ENCODE data around the gene BRSK1.

Gene BRSK1

GRCh38 chr19:55270172-55270942, 13.4 kb upstream of the BRSK1 start:
- Mint-ChIP-seq H3K4me3 (no peak overlapping the region), H3K27ac (ENCODE audit: low read depth) (no peak overlapping the region), H3K27me3 (no peaks in the 10 kb centered on the region), H3K36me3 (ENCODE audit: insufficient read depth) (peaks cover 27% of the 10 kb centered on the region), H3K4me1 (peaks cover 8% of the 10 kb centered on the region), H3K9me3 (peaks cover 6% of the 10 kb centered on the region)
- no peak for DNase-seq (ENCODE audit: low spot score in 2 of 2)
- ATAC-seq (replicated peaks; ENCODE audit: extremely low read depth, poor library complexity, severe bottlenecking), result no peak

DNA sequence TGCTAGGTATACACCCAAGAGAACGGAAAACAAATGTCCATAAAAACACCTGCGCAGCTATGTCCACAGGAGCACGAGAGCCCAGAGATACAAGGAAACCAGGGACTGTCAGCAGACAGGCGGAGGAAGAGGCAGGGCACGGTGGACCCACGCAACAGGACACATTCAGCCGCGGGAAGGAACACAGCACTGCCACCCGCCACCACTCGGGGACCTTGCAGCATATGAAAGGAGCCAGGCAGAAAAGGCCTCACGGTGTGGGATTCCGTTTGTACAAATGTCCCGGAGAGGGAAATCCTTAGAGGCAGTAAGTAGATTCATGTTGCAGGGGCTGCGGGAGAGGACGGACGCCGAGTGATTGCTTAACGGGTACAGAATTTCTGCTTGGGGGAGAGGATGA, 11.7 kb upstream of the BRSK1 start:
- ATAC-seq (replicated peaks; ENCODE audit: extremely low read depth, poor library complexity, severe bottlenecking), result no peak

GRCh38 chr19:55273978-55274707, 9.7 kb upstream of the BRSK1 start:
- peak overlapping the region; percentile 67 for H3K27ac Mint-ChIP-seq (ENCODE audit: low read depth)
- DNase-seq (ENCODE audit: low spot score in 2 of 2) (no peak), ATAC-seq (replicated peaks; ENCODE audit: extremely low read depth, poor library complexity, severe bottlenecking) (no peak)
- H3K27me3 Mint-ChIP-seq, result no peaks in the 10 kb centered on the region
- H3K4me3 Mint-ChIP-seq, result no peak overlapping the region
- H3K4me1 Mint-ChIP-seq, result peaks cover 19% of the 10 kb centered on the region
- no peaks in the 10 kb centered on the region for H3K9me3 Mint-ChIP-seq
- H3K36me3 Mint-ChIP-seq (ENCODE audit: insufficient read depth), result peaks cover 24% of the 10 kb centered on the region

More for the DNA sequence above, 11.7 kb upstream of the BRSK1 start:
- no peak overlapping the region for H3K4me3 Mint-ChIP-seq
- DNase-seq (ENCODE audit: low spot score in 2 of 2), result no peak
- H3K27ac Mint-ChIP-seq (ENCODE audit: low read depth), result peak overlapping the region; percentile 32
- no peaks in the 10 kb centered on the region for H3K9me3 Mint-ChIP-seq
- peaks cover 23% of the 10 kb centered on the region for H3K36me3 Mint-ChIP-seq (ENCODE audit: insufficient read depth)
- no peaks in the 10 kb centered on the region for H3K27me3 Mint-ChIP-seq
- peaks cover 12% of the 10 kb centered on the region for H3K4me1 Mint-ChIP-seq

DNA sequence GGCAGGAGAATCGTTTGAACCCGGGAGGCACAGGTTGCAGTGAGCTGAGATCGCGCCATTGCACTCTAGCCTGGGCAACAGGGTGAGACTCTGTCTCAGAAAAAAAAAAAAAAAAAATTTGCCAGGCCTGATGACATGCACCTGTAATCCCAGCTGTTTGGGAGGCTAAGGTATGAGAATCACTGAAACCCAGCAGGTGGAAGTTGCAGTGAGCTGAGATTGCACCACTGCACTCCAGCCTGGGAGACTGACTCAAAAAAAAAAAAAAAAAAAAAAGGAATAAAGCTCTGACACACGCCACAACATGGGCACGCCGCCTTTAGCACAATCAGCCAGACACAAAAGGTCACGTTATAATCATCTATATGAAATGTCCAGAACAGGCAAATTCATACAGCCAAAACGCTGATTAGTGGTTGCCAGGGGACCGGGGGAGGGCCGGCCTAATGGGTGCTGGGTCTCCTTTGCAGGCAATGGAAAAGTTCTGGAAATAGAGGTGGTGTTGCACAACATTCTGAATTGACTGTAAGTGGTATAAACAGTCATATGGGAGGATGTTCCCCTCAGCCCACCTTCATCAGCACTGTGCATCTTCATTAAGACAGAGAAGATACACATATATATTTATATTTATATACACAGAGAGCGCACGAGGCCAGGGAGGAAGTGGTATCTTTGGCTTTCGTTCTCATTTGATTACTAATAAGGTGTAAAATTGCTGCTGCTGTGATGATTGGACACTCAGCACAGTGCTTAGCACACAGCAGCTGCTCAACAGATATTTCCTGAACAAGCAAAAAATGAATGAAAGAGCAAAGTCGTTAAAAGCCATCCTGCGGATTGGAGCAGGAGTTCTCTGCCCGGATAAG, 7.7 kb upstream of the BRSK1 start:
- Mint-ChIP-seq H3K4me1 (peaks cover 38% of the 10 kb centered on the region), H3K36me3 (ENCODE audit: insufficient read depth) (peaks cover 33% of the 10 kb centered on the region), H3K27ac (ENCODE audit: low read depth) (peak overlapping the region; percentile 91), H3K27me3 (no peaks in the 10 kb centered on the region), H3K9me3 (no peaks in the 10 kb centered on the region), H3K4me3 (peak overlapping the region; percentile 68)
- ATAC-seq (replicated peaks; ENCODE audit: extremely low read depth, poor library complexity, severe bottlenecking), result peak; percentile 74
- DNase-seq (ENCODE audit: low spot score in 2 of 2), result peak in 1 of 2 donors; percentile 42

GRCh38 chr19:55276720-55277430, 6.9 kb upstream of the BRSK1 start:
- Mint-ChIP-seq H3K4me3 (peak overlapping the region; percentile 68), H3K27ac (ENCODE audit: low read depth) (peak overlapping the region; percentile 91)

DNA sequence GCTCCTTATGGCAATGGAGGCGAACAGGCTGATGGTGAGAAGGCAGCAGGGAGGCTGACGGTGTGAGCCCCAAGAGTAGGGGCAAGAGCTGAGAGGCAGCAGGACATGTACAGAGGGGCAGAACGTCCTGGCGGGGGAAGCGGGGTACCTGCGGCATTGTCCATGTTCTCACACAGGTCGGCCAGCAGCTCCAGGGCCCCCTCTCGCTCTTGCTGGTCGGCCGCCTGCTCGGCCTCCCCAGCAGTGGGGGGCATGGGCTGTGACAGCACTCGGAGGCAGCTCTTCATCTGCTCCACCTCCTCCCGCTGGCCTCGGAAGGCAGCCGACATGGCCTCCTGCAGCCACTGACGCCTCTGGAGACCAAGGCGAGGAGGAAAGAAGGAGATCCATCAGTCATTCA, 6.3 kb upstream of the BRSK1 start:
- DNase-seq (ENCODE audit: low spot score in 2 of 2) (no peak), ATAC-seq (replicated peaks; ENCODE audit: extremely low read depth, poor library complexity, severe bottlenecking) (no peak)
- H3K36me3 Mint-ChIP-seq (ENCODE audit: insufficient read depth), result peaks cover 25% of the 10 kb centered on the region
- H3K9me3 Mint-ChIP-seq, result no peaks in the 10 kb centered on the region
- peak overlapping the region; percentile 68 for H3K4me3 Mint-ChIP-seq
- H3K27me3 Mint-ChIP-seq, result no peaks in the 10 kb centered on the region
- H3K4me1 Mint-ChIP-seq, result peaks cover 43% of the 10 kb centered on the region
- peak overlapping the region; percentile 91 for H3K27ac Mint-ChIP-seq (ENCODE audit: low read depth)

More at GRCh38 chr19:55276720-55277430, 6.9 kb upstream of the BRSK1 start:
- ATAC-seq (replicated peaks; ENCODE audit: extremely low read depth, poor library complexity, severe bottlenecking) (peak; percentile 56), DNase-seq (ENCODE audit: low spot score in 2 of 2) (no peak)
- Mint-ChIP-seq H3K9me3 (no peaks in the 10 kb centered on the region), H3K36me3 (ENCODE audit: insufficient read depth) (peaks cover 28% of the 10 kb centered on the region), H3K4me1 (peaks cover 43% of the 10 kb centered on the region), H3K27me3 (no peaks in the 10 kb centered on the region)

DNA sequence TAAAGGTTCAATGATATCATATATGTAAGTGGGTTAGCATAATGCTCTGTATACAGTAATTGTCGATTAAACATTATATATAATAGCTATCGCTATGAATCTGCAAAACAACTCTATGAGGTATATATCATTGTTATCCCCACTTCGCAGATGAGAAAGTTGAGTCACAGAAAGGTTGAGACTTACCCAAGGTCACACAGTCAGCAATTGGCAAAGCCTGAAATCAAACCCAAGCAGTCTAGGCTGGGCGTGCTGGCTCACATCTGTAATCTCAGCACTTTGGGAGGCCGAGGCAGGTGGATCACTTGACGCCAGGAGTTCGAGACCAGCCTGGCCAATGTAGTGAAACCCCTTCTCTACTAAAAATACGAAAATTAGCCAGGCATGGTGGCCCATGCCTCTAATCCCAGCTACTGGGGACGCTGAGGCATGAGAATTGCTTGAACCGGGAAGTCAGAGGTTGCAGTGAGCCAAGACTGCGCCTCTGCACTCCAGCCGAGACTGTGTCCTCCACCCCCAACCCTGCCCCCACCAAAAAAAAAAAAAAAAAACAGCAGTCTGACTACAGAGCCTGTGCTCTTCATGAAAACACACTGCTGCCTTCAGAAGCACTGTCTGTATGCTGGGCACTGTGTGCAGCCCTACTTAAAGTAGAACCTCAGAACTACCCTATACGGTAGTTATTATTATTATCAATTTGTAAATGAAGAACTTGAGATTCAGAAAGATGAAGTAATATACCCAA, 5.2 kb upstream of the BRSK1 start:
- H3K9me3 Mint-ChIP-seq, result no peaks in the 10 kb centered on the region
- no peaks in the 10 kb centered on the region for H3K27me3 Mint-ChIP-seq
- peaks cover 53% of the 10 kb centered on the region for H3K4me1 Mint-ChIP-seq
- H3K27ac Mint-ChIP-seq (ENCODE audit: low read depth), result peak overlapping the region; percentile 100
- DNase-seq (ENCODE audit: low spot score in 2 of 2), result no peak
- H3K4me3 Mint-ChIP-seq, result peak overlapping the region; percentile 99
- peaks cover 23% of the 10 kb centered on the region for H3K36me3 Mint-ChIP-seq (ENCODE audit: insufficient read depth)
- no peak for ATAC-seq (replicated peaks; ENCODE audit: extremely low read depth, poor library complexity, severe bottlenecking)

GRCh38 chr19:55279340-55279739, 4.5 kb upstream of the BRSK1 start:
- ATAC-seq (replicated peaks; ENCODE audit: extremely low read depth, poor library complexity, severe bottlenecking), result no peak
- no peak for DNase-seq (ENCODE audit: low spot score in 2 of 2)
- H3K36me3 Mint-ChIP-seq (ENCODE audit: insufficient read depth), result peaks cover 22% of the 10 kb centered on the region
- H3K27ac Mint-ChIP-seq (ENCODE audit: low read depth), result peak overlapping the region; percentile 100
- peaks cover 55% of the 10 kb centered on the region for H3K4me1 Mint-ChIP-seq
- peak overlapping the region; percentile 99 for H3K4me3 Mint-ChIP-seq
- no peaks in the 10 kb centered on the region for H3K27me3 Mint-ChIP-seq
- H3K9me3 Mint-ChIP-seq, result no peaks in the 10 kb centered on the region

GRCh38 chr19:55279770-55280643, 3.8 kb upstream of the BRSK1 start, which contains the start of gene HSPBP1:
Gene HSPBP1, minus strand, starts transcription at chr19:55280110. Its CDS starts 502 bp downstream, at chr19:55279608.
- peak within 1 kb of the TSS; percentile 100 for H3K27ac Mint-ChIP-seq (ENCODE audit: low read depth)
- H3K9me3 Mint-ChIP-seq, result no peaks in the 10 kb centered on the region
- no peaks in the 10 kb centered on the region for H3K27me3 Mint-ChIP-seq
- H3K4me1 Mint-ChIP-seq, result peaks cover 55% of the 10 kb centered on the region
- ATAC-seq (replicated peaks; ENCODE audit: extremely low read depth, poor library complexity, severe bottlenecking), result peak; percentile 75
- peak; percentile 94 to 96 for DNase-seq (ENCODE audit: low spot score in 2 of 2)
- H3K4me3 Mint-ChIP-seq, result peak within 1 kb of the TSS; percentile 99
- peaks cover 19% of the 10 kb centered on the region for H3K36me3 Mint-ChIP-seq (ENCODE audit: insufficient read depth)

DNA sequence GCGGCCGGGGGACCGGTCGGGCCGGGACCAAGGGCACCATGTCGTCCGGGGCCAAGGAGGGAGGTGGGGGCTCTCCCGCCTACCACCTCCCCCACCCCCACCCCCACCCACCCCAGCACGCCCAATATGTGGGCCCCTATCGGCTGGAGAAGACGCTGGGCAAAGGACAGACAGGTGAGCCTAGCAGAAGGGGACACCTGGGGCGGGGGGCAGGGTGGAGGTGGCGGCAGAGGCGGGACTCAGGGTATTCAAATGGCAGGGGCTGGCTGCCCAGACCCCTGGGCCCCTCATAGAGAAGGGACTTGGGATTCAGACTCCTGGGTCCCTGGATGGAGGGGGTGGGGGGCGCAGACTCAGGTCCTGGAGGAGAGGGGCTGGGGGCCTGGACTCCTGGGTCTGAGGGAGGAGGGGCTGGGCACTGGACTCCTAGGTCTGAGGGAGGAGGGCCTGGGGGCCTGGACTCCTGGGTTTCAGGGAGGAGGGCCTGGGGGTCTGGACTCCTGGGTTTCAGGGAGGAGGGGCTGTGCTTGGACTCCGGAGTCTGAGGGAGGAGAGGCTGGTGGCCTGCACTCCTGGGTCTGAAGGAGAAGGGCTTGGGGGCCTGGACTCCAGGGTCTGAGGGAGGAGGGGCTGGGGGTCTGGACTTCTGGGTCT, 735 bp downstream of the BRSK1 start:
- Mint-ChIP-seq H3K27ac (ENCODE audit: low read depth) (peak overlapping the region; percentile 35), H3K27me3 (no peaks in the 10 kb centered on the region)

More for the DNA sequence above, 735 bp downstream of the BRSK1 start:
- ATAC-seq (replicated peaks; ENCODE audit: extremely low read depth, poor library complexity, severe bottlenecking), result no peak
- DNase-seq (ENCODE audit: low spot score in 2 of 2), result no peak
- Mint-ChIP-seq H3K9me3 (no peaks in the 10 kb centered on the region), H3K4me3 (no peak overlapping the region), H3K4me1 (peaks cover 32% of the 10 kb centered on the region), H3K36me3 (ENCODE audit: insufficient read depth) (peaks cover 10% of the 10 kb centered on the region)

Data from central memory CD8-positive, alpha-beta T cell (primary cell).